Left lobe of liver (tissue), 2 donors: Measurements from ENCODE around the gene DNAJC4. TPM values are rescaled to one million over a fixed set of nuclear protein-coding genes. Genes with fewer than 3 reads are reported as not detected.

Experiments used
- ATAC-seq: fragments of 200-7000 bp; cut with Tn5 transposase; one replicate; pipeline ENCODE4 v1.9.1; 2020; ENCODE audit warnings: mild to moderate bottlenecking, moderate library complexity
- DNase-seq: peaks from one replicate; pipeline ENCODE4 v3.0.0-alpha.2; 2020; ENCODE audit warnings: low spot score
- total RNA-seq: library from RNA; stranded (reverse); gene quantifications from one replicate; pipeline ENCODE4 v1.2.1, GENCODE V29; 2021
- donor health status: DM: no; HTN: no; CAD: no; lungs with moderate emphysema.
- donor health status: DM: no; HTN: yes; CAD: no.

DNAJC4 gene
- total RNA-seq, 1 donor from 2014 or later = 28.2 TPM

- DNase-seq = peak; percentile 99
- peak; percentile 77 for ATAC-seq
Measured at GRCh38 chr11:64269540-64270220, 39.3 kb downstream of the DNAJC4 start.

- no peak for ATAC-seq
- DNase-seq = no peak
Measured at GRCh38 chr11:64275031-64275800, 44.9 kb downstream of the DNAJC4 start.

GRCh38 chr11:64275841-64276240 lies 45.5 kb downstream of the DNAJC4 start:
- ATAC-seq (no peak), DNase-seq (no peak)

GRCh38 chr11:64276653-64277431 lies 46.5 kb downstream of the DNAJC4 start:
- ATAC-seq (no peak), DNase-seq (no peak)

- ATAC-seq (no peak), DNase-seq (no peak)
Measured at GRCh38 chr11:64278576-64279190, 48.3 kb downstream of the DNAJC4 start.

- DNase-seq = no peak
- ATAC-seq = no peak
Measured at GRCh38 chr11:64281957-64282770, 51.8 kb downstream of the DNAJC4 start.

GRCh38 chr11:64283092-64283491 lies 52.7 kb downstream of the DNAJC4 start:
- ATAC-seq (no peak), DNase-seq (no peak)

Other genes with a start within 250 kb of the DNAJC4 start
- gene OTUB1, start 244.1 kb upstream of the DNAJC4 start, total RNA-seq = 22.8 TPM
- gene FLRT1, start 194.6 kb upstream of the DNAJC4 start, total RNA-seq = not detected
- gene MACROD1, start 64.4 kb upstream of the DNAJC4 start, total RNA-seq = 35.2 TPM
- 33.9 TPM for gene STIP1, start 44.4 kb upstream of the DNAJC4 start, total RNA-seq
- 9.7 TPM for gene FERMT3, start 23.8 kb upstream of the DNAJC4 start, total RNA-seq
- gene TRPT1, start 4.4 kb upstream of the DNAJC4 start, total RNA-seq = 22.2 TPM
- 52.5 TPM for gene NUDT22, start 4.3 kb upstream of the DNAJC4 start, total RNA-seq
- gene VEGFB, start 4.0 kb downstream of the DNAJC4 start, total RNA-seq = 20.8 TPM
- gene FKBP2, start 10.5 kb downstream of the DNAJC4 start, total RNA-seq = 82.6 TPM
- gene PPP1R14B, start 16.4 kb downstream of the DNAJC4 start, total RNA-seq = 50.1 TPM
- 6.8 TPM for gene PLCB3, start 21.0 kb downstream of the DNAJC4 start, total RNA-seq
- 36.0 TPM for gene BAD, start 54.1 kb downstream of the DNAJC4 start, total RNA-seq
- 26.8 TPM for gene GPR137, start 55.3 kb downstream of the DNAJC4 start, total RNA-seq
- gene KCNK4, start 60.8 kb downstream of the DNAJC4 start, total RNA-seq = not detected
- not detected for gene CATSPERZ, start 69.8 kb downstream of the DNAJC4 start, total RNA-seq
- gene ESRRA, start 75.0 kb downstream of the DNAJC4 start, total RNA-seq = 53.6 TPM
- gene TRMT112, start 87.0 kb downstream of the DNAJC4 start, total RNA-seq = 59.1 TPM
- 96.4 TPM for gene PRDX5, start 87.6 kb downstream of the DNAJC4 start, total RNA-seq
- 4.0 TPM for gene CCDC88B, start 109.7 kb downstream of the DNAJC4 start, total RNA-seq
- 9.8 TPM for gene RPS6KA4, start 128.6 kb downstream of the DNAJC4 start, total RNA-seq